ENCODE measurements around the gene TBX18. TPM values are rescaled to one million over a fixed set of nuclear protein-coding genes. Genes with fewer than 3 reads are reported as not detected.

Gene TBX18
- total RNA-seq, 1 donor from 2014 or later = 9.4 TPM

DNA sequence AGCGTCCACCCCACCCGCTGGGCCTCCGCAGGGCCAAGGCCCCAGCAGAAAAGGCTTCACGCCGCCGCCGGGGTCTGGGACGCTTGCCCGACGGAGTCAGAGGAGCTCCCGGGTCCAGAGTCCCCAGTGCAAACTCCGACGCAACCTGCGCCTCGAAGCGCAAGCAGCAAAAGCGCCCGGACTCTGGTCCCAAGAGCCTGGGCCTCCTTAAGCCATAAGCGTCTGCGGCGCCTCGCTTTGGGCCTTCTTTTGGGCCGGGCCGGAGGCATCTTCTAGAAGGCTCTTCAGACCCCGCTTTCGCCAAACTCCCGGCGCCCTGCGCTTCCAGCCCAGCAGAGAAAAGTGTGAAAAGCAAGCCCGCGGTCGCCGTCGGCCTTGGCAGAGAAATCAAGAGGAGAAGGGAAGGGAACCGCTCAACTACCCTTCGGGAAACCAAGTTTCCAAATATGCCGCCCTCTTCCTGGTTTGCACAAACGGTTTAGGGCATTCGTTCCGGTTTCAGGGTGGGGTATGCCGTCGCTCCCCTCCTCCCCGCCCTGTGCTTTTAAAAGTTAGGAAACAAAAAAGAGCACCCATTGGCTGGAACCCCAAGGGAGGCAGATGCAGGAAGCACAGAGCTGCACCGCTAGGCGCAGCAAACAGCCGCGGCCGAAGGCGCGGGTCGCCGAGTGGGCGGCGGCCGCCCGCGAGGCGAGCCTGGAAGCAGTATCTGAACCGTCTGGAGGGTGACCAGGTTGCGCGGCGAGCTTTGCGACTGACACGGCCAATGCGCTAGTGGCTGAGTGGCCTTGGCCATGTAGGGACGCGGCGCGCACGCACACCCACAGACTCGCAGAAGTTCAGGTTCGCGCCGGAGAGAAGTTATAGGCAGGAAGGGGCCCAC, 1.2 kb downstream of the TBX18 start:
- H3K9me3 Mint-ChIP-seq (ENCODE audit: unreplicated experiment) = no peaks in the 10 kb centered on the region
- TF ChIP-seq, protein P1, sequence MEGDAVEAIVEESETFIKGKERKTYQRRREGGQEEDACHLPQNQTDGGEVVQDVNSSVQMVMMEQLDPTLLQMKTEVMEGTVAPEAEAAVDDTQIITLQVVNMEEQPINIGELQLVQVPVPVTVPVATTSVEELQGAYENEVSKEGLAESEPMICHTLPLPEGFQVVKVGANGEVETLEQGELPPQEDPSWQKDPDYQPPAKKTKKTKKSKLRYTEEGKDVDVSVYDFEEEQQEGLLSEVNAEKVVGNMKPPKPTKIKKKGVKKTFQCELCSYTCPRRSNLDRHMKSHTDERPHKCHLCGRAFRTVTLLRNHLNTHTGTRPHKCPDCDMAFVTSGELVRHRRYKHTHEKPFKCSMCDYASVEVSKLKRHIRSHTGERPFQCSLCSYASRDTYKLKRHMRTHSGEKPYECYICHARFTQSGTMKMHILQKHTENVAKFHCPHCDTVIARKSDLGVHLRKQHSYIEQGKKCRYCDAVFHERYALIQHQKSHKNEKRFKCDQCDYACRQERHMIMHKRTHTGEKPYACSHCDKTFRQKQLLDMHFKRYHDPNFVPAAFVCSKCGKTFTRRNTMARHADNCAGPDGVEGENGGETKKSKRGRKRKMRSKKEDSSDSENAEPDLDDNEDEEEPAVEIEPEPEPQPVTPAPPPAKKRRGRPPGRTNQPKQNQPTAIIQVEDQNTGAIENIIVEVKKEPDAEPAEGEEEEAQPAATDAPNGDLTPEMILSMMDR (IDR thresholded peaks at IDR 0.05; ENCODE audit: unreplicated experiment) = no peak
- H3K27ac Mint-ChIP-seq (ENCODE audit: unreplicated experiment) = peak overlapping the region; percentile 88
- H3K4me1 Mint-ChIP-seq (ENCODE audit: unreplicated experiment) = peaks cover 26% of the 10 kb centered on the region
- H3K4me3 Mint-ChIP-seq (ENCODE audit: unreplicated experiment) = peak overlapping the region; percentile 92
- H3K27me3 Mint-ChIP-seq (ENCODE audit: unreplicated experiment) = peaks cover 25% of the 10 kb centered on the region
- peaks cover 3% of the 10 kb centered on the region for H3K36me3 Mint-ChIP-seq (ENCODE audit: low read depth, unreplicated experiment)
- DNase-seq (ENCODE audit: low spot score) = peak; percentile 57

DNA sequence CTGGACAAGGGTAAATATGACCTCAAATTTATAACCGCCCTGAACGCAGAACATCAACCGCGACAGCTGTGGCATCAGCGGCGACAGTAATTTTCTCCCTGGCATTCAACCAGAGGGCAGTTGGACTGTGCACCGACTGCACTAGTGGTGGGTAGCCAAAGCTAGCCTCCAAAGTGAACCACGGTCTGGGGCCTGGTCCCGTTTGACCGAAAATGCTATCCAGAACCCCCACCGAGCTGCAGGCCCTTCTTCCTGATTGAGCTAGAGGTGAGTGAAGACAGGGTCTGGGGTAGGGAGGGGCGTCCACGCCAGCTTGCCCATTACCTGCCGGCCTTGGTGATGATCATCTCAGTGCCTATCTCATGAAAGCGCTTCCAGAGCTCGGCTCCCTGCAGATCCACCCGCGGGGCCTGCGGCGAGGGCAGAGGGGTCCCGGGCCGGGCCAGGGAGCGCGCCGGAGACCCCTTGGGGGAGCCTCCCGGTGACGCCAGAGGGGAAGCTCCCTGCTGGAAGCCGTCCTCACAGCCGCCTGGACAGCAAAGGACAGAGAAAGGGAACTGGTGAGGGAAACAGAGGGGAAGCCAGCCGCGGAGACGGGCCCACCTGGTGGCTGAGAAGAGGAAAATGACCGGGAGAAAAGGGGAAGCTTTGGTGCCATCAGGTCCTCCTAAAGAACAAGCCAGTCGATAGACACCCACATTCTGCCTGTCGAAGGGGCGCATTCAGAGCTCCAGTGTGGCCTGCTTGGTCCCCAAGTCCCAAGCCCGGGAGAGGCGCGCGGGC, 2.0 kb downstream of the TBX18 start:
- Mint-ChIP-seq H3K36me3 (ENCODE audit: low read depth, unreplicated experiment) (peaks cover 3% of the 10 kb centered on the region), H3K4me3 (ENCODE audit: unreplicated experiment) (peak overlapping the region; percentile 82), H3K27me3 (ENCODE audit: unreplicated experiment) (peaks cover 19% of the 10 kb centered on the region), H3K4me1 (ENCODE audit: unreplicated experiment) (peaks cover 18% of the 10 kb centered on the region), H3K27ac (ENCODE audit: unreplicated experiment) (no peak overlapping the region), H3K9me3 (ENCODE audit: unreplicated experiment) (no peaks in the 10 kb centered on the region)
- peak; percentile 50 for DNase-seq (ENCODE audit: low spot score)
- TF ChIP-seq, protein P1 (IDR thresholded peaks at IDR 0.05; ENCODE audit: unreplicated experiment) = no peak

DNA sequence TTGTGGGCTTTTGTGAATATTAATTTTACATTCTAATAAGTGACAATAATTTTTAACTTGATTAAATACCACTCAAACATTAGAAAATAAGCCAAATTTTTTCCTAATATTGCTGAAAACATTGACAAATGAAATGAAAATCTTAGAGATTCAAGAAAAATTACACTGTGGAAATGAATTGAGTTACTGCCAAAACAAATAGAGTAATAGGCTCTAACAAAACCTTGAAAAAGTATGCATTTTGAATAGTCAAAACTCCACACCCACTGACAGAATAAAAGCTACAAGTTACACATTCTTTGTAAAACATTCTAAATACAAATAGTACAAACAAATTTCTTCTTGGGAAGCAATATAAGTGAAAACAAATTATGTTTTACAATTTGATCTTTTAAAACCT, 5.9 kb downstream of the TBX18 start:
- peaks cover 6% of the 10 kb centered on the region for H3K27me3 Mint-ChIP-seq (ENCODE audit: unreplicated experiment)
- H3K9me3 Mint-ChIP-seq (ENCODE audit: unreplicated experiment) = no peaks in the 10 kb centered on the region
- no peak for DNase-seq (ENCODE audit: low spot score)
- TF ChIP-seq, protein P1 (IDR thresholded peaks at IDR 0.05; ENCODE audit: unreplicated experiment) = no peak
- H3K4me3 Mint-ChIP-seq (ENCODE audit: unreplicated experiment) = no peak overlapping the region
- H3K4me1 Mint-ChIP-seq (ENCODE audit: unreplicated experiment) = peaks cover 8% of the 10 kb centered on the region
- peaks cover 3% of the 10 kb centered on the region for H3K36me3 Mint-ChIP-seq (ENCODE audit: low read depth, unreplicated experiment)
- H3K27ac Mint-ChIP-seq (ENCODE audit: unreplicated experiment) = no peak overlapping the region

DNA sequence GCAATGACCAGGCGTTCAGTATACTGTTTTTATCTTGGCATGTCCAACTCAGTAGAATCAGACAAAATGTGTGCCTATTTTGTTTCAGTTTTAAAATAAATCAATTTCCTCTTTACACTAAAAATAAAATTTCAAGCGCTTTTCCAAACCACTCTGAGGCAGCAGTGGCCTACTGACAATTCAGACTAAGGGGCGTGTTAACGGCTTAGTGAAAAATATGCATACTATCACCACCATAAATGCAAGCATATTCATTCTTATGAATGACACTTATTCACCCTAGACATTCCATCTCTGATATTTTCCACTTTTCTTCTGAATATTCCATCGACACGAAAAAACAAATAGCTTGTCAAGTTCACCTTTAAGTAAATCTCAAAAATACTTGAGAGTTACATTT, 7.5 kb downstream of the TBX18 start:
- Mint-ChIP-seq H3K27ac (ENCODE audit: unreplicated experiment) (no peak overlapping the region), H3K4me3 (ENCODE audit: unreplicated experiment) (no peak overlapping the region), H3K27me3 (ENCODE audit: unreplicated experiment) (peaks cover 2% of the 10 kb centered on the region), H3K36me3 (ENCODE audit: low read depth, unreplicated experiment) (peaks cover 2% of the 10 kb centered on the region), H3K4me1 (ENCODE audit: unreplicated experiment) (peaks cover 2% of the 10 kb centered on the region), H3K9me3 (ENCODE audit: unreplicated experiment) (no peaks in the 10 kb centered on the region)
- no peak for DNase-seq (ENCODE audit: low spot score)
- TF ChIP-seq, protein P1 (IDR thresholded peaks at IDR 0.05; ENCODE audit: unreplicated experiment) = no peak

Measured in endothelial cell (in vitro differentiated cells).